GM12873 (cell line): ENCODE data around the gene TMTC4.

Experiments
- TF ChIP-seq, protein P1 (sequence below): IDR thresholded peaks from 2 replicates; pipeline ENCODE4 v1.5.1; 2012; ENCODE audit warnings: low read depth, mild to moderate bottlenecking, moderate library complexity, low read length, control low read depth; ENCODE audit not compliant: insufficient read depth; ENCODE audit errors: missing control alignments

Gene TMTC4

DNA sequence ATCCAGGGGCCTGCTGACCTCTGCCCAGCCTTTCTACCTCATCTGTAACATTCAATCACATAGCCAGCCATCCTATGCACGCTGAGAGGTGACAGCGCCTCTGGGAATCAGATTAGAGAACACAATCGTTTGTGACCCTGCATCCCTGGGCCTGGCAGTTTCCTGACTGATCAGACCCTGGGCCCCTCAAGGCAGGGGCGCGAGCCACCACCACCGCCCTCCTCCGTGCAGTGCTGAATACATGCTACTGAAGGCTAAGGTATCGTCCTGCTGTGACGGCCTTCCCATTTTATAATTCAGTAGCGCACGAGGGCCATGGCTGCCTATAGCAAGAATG, 1.3 kb downstream of the TMTC4 start:
- TF ChIP-seq, protein P1, sequence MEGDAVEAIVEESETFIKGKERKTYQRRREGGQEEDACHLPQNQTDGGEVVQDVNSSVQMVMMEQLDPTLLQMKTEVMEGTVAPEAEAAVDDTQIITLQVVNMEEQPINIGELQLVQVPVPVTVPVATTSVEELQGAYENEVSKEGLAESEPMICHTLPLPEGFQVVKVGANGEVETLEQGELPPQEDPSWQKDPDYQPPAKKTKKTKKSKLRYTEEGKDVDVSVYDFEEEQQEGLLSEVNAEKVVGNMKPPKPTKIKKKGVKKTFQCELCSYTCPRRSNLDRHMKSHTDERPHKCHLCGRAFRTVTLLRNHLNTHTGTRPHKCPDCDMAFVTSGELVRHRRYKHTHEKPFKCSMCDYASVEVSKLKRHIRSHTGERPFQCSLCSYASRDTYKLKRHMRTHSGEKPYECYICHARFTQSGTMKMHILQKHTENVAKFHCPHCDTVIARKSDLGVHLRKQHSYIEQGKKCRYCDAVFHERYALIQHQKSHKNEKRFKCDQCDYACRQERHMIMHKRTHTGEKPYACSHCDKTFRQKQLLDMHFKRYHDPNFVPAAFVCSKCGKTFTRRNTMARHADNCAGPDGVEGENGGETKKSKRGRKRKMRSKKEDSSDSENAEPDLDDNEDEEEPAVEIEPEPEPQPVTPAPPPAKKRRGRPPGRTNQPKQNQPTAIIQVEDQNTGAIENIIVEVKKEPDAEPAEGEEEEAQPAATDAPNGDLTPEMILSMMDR, result no peak

DNA sequence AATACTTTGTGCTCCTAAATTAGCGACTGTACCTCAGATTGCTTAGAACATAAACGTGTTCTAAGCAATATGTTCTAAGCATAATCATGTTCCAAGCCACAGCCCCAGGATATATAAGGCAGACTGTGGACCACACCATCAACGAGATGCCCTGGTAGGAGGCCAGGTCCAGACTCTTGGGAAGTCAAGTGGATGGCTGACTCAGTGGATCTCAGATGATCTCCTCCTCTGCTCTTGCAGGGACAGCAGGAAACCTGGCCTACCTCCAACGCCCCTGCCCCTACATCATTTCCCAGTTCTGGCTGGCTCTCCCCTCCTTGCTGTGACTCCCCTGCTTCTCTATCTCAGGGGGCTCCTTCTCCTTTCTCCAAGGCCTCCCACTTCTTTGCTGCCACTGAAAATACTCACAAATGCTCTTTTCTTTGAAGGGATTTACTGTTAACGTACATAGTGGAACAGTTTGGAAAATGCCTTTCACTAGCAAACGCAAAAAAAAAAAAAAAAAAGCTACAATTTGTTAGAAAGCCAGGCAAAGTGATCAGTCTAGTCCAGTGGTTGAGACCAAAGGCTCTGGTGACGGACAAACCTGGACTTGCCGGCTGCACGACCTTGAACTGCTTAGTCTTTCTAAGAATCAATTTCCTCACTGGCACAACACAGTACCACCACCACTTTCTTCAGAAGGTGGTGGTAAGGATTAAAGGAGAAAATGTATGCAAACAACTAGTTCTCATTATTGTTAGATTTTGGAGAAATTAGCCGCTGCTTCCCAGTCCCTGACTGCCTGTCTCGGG, 3.0 kb downstream of the TMTC4 start:
- TF ChIP-seq, protein P1, result no peak

DNA sequence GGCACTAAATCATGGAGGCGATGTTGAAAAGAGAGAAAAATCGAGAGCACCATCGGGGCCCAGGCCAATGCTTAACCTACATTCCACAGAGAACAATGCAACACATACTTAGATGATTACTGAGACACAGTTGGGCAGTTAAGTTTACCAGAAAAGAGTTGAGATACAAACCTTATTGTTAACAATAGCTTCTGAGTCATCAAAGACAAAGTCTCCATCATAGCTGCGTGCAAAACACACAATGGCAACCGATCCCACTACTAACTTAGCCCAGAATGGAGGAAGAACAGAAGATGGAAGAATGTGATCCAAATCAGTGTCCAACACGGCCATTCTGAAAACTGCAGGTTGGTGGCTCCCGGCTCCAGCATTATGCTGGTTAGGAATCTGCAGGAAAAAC, 6.2 kb downstream of the TMTC4 start:
- TF ChIP-seq, protein P1, result no peak

DNA sequence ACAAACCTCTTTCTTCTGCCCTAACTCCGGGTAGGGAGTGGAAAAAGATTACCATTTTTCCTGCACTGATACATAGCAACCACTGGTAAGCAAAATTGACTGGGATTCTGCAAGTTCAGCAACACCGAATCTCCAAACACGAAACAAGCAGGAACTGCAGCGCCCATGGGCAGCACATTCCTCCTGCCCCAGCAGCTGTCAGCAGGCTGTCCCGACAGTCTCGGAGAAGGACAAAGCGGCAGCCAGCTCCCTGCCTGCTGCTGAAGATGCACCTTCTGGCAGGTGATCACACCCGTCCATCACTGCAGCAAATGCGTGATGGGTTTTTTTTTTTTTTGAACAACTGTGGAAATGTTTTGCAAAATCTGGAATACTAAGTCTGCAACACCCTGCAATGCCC, 6.7 kb downstream of the TMTC4 start:
- TF ChIP-seq, protein P1, result no peak

DNA sequence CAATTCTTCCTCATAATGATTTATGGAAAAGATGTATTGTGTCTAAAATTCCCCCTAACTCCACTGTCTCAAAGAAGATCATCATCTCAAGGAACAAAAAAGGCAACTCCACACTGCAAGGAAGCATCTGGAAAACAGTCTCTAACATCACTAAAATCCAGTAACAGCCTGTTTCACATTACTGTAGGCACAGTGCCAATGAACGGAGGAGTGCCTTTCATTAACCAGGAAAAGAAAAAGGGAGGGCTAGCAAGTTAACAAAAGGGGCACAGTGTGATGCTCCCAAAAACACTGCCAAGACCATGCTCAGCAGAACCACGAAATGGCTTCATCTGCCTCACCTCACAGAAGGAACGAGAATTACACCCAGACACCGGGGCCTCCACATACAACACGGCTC, 8.5 kb downstream of the TMTC4 start:
- TF ChIP-seq, protein P1, result no peak

DNA sequence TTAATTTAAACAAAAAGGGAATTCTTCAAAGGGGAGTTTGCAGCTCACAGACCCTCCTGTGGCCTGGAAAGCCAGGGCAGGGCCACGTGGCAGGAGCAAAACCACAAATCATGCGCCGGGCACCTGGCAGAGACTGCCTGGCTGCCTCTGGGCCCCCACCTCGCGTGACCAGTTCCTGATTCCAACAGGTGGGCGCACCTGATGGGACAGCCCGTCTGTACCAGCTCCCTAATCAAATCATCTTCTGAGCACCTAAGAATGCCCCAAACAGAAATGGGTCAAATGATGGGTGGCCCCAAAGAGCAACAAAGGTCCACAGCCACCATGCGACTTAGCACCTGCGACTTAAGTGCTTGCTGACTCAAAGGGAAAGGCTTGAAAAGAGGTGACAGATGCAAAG, 9.2 kb downstream of the TMTC4 start:
- TF ChIP-seq, protein P1, result no peak

DNA sequence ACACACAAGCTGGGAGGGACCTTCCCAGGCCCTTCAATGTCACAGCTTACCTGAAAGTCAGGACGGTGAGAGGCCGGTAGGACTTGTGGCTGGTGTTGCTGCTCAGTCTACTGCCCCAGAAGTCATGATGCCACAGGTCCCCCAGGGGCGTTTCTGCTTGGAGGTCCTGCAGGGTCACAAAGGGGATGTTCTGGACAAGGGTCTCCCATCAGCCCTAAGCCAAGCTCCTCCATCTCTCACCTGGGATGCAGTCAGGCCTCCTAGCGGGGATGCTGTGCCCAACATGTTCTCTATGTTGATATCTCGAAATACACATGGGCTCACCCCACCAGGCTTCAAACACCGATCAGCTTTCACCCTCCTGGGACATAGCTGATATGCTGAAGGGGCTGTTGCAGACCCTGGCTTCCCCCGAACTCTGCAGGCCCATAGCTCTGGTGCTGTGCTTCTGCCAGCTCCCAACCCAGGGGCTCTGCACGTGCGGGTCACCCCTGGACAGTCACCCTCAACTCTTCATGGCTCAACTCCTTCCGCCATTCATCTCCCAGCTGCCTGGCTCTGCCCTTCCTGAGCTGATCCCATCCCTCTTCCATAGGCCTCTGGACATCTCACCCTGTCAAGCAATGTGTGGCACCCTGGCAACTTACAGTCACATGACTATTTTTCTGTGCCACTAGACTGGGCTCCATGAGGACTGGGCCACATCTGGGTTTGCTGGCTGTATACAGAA, 10.3 kb downstream of the TMTC4 start:
- TF ChIP-seq, protein P1, result no peak
